IPS DF 19.7 (cell line): ENCODE results near the gene LSAMP.
A peak's percentile ranks its signal among the peaks of the same experiment; 100 is the strongest.

ENCODE experiments used
- DNase-seq: peaks from one replicate; pipeline ENCODE4 v3.0.0-alpha.2; 2013; ENCODE audit warnings: low read depth, low spot score

LSAMP gene

GRCh38 chr3:115898656-115899410 lies 546.5 kb downstream of the LSAMP start:
- no peak for DNase-seq

GRCh38 chr3:115891006-115891636 lies 554.2 kb downstream of the LSAMP start:
- no peak for DNase-seq

GRCh38 chr3:115890579-115890978 lies 554.7 kb downstream of the LSAMP start:
- no peak for DNase-seq

GRCh38 chr3:115885621-115886020 lies 559.7 kb downstream of the LSAMP start:
- no peak for DNase-seq

GRCh38 chr3:115877615-115877899 lies 567.7 kb downstream of the LSAMP start:
- no peak for DNase-seq

GRCh38 chr3:115876876-115877614 lies 568.2 kb downstream of the LSAMP start:
- DNase-seq = no peak

- DNase-seq = no peak
These were observed 569.8 kb downstream of the LSAMP start for GRCh38 chr3:115875460-115875859.

- DNase-seq = no peak
These were observed 573.6 kb downstream of the LSAMP start for GRCh38 chr3:115871735-115872134.

GRCh38 chr3:115864911-115865310 lies 580.4 kb downstream of the LSAMP start:
- DNase-seq = no peak

- no peak for DNase-seq
These were observed 582.4 kb downstream of the LSAMP start for GRCh38 chr3:115862849-115863248.

GRCh38 chr3:115862099-115862498 lies 583.2 kb downstream of the LSAMP start:
- no peak for DNase-seq

- no peak for DNase-seq
These were observed 584.0 kb downstream of the LSAMP start for GRCh38 chr3:115861166-115861733.

GRCh38 chr3:115860766-115861165 lies 584.5 kb downstream of the LSAMP start:
- DNase-seq = no peak

GRCh38 chr3:115859002-115859807 lies 586.1 kb downstream of the LSAMP start:
- DNase-seq = peak; percentile 81

- DNase-seq = no peak
These were observed 587.7 kb downstream of the LSAMP start for GRCh38 chr3:115857518-115858136.

GRCh38 chr3:115855911-115856310 lies 589.4 kb downstream of the LSAMP start:
- DNase-seq = no peak

GRCh38 chr3:115853104-115853503 lies 592.2 kb downstream of the LSAMP start:
- no peak for DNase-seq

GRCh38 chr3:115852278-115852677 lies 593.0 kb downstream of the LSAMP start:
- DNase-seq = no peak

GRCh38 chr3:115851571-115851970 lies 593.7 kb downstream of the LSAMP start:
- no peak for DNase-seq

GRCh38 chr3:115848641-115849040 lies 596.6 kb downstream of the LSAMP start:
- DNase-seq = no peak

GRCh38 chr3:115845986-115846385 lies 599.3 kb downstream of the LSAMP start:
- no peak for DNase-seq
